ENCODE measurements around the gene DLGAP1. TPM values are rescaled to one million over a fixed set of nuclear protein-coding genes. Genes with fewer than 3 reads are reported as not detected.

Gene DLGAP1
- total and polyA plus RNA-seq, 2 of the 13 experiments (the other 11 are each of a cell fraction or from before 2014, with no cell fraction given) = 0.01 TPM; not detected in 1

DNA sequence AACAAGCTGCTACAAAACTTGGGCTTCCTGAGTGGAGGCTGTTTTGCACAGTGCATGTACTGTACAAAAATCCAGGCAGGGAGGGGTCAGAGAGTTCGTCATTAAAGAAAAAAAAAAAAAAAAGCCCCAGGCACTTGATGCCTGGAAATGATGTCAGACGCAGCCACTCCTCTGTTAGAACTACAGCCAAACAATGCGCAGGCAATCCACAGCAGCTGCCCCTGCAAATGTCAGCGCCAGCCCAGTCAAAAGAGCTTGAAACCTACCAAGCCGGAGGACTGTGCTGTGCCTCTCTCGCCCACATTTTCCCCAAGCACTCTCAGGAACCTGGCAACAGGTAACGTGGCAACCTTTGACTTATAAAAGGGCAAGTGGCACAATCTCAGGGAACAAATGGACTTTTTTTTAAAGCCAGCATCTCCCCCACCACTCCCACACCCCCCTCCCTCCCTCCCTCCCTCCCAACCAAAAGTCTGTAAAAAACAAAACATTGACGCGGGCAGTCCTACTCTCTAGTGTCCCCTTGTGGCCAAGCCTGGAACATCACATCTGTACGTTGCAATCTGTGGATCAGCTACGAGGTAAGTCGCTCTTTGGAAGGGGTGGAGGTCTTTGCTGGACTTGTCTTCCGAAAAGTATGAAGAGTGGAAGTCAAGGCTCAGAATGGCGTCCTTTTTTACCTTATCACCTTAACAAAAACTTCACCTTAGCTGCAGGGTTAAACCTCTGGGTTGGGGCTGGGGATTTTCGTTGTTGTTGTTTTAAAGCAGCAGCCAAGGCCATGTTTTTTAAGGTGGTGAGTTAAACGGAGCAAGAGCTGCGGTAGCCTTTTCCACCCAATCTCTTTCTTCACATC is 861.0 kb downstream of the DLGAP1 start (continued):
- TF ChIP-seq PRDM4 (CRISPR knock-in tag; IDR thresholded peaks at IDR 0.05; ENCODE audit: borderline replicate concordance) (no peak), MED1 (CRISPR knock-in tag; IDR thresholded peaks at IDR 0.05) (peak; percentile 71), TMF1 (CRISPR knock-in tag; IDR thresholded peaks at IDR 0.05; ENCODE audit: low read depth) (no peak), ZFP1 (CRISPR knock-in tag; IDR thresholded peaks at IDR 0.05) (peak; percentile 1; the same call in 1 of the 2 replicates), SMAD9 (CRISPR knock-in tag; IDR thresholded peaks at IDR 0.05) (no peak), ZBED4 (CRISPR knock-in tag; IDR thresholded peaks at IDR 0.05; ENCODE audit: borderline replicate concordance) (no peak), PHF20 (CRISPR knock-in tag; IDR thresholded peaks at IDR 0.05) (no peak), CENPT (CRISPR knock-in tag; IDR thresholded peaks at IDR 0.05; ENCODE audit: low read depth) (no peak), ZNF558 (CRISPR knock-in tag; IDR thresholded peaks at IDR 0.05; ENCODE audit: borderline replicate concordance) (0 out of 2 replicates have a peak, but pooled peaks have one; percentile 62)
- TF ChIP-seq, protein P1, sequence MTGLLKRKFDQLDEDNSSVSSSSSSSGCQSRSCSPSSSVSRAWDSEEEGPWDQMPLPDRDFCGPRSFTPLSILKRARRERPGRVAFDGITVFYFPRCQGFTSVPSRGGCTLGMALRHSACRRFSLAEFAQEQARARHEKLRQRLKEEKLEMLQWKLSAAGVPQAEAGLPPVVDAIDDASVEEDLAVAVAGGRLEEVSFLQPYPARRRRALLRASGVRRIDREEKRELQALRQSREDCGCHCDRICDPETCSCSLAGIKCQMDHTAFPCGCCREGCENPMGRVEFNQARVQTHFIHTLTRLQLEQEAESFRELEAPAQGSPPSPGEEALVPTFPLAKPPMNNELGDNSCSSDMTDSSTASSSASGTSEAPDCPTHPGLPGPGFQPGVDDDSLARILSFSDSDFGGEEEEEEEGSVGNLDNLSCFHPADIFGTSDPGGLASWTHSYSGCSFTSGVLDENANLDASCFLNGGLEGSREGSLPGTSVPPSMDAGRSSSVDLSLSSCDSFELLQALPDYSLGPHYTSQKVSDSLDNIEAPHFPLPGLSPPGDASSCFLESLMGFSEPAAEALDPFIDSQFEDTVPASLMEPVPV (CRISPR knock-in tag; IDR thresholded peaks at IDR 0.05) = no peak
- TF ChIP-seq, protein P2, sequence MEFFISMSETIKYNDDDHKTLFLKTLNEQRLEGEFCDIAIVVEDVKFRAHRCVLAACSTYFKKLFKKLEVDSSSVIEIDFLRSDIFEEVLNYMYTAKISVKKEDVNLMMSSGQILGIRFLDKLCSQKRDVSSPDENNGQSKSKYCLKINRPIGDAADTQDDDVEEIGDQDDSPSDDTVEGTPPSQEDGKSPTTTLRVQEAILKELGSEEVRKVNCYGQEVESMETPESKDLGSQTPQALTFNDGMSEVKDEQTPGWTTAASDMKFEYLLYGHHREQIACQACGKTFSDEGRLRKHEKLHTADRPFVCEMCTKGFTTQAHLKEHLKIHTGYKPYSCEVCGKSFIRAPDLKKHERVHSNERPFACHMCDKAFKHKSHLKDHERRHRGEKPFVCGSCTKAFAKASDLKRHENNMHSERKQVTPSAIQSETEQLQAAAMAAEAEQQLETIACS (CRISPR knock-in tag; IDR thresholded peaks at IDR 0.05) = no peak
- TF ChIP-seq, protein P3, sequence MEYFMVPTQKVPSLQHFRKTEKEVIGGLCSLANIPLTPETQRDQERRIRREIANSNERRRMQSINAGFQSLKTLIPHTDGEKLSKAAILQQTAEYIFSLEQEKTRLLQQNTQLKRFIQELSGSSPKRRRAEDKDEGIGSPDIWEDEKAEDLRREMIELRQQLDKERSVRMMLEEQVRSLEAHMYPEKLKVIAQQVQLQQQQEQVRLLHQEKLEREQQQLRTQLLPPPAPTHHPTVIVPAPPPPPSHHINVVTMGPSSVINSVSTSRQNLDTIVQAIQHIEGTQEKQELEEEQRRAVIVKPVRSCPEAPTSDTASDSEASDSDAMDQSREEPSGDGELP (IDR thresholded peaks at IDR 0.05; ENCODE audit: borderline replicate concordance, low read depth) = 0 out of 2 replicates have a peak, but pooled peaks have one; percentile 30
- TF ChIP-seq, protein P4, sequence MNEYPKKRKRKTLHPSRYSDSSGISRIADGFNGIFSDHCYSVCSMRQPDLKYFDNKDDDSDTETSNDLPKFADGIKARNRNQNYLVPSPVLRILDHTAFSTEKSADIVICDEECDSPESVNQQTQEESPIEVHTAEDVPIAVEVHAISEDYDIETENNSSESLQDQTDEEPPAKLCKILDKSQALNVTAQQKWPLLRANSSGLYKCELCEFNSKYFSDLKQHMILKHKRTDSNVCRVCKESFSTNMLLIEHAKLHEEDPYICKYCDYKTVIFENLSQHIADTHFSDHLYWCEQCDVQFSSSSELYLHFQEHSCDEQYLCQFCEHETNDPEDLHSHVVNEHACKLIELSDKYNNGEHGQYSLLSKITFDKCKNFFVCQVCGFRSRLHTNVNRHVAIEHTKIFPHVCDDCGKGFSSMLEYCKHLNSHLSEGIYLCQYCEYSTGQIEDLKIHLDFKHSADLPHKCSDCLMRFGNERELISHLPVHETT (CRISPR knock-in tag; conservative IDR thresholded peaks at IDR 0.05) = no peak

Measured in HepG2 (cell line).